ENCODE data around the gene TTK. TPM values are rescaled to one million over a fixed set of nuclear protein-coding genes. Genes with fewer than 3 reads are reported as not detected.
A peak's percentile ranks its signal among the peaks of the same experiment; 100 is the strongest.

TTK gene
- total RNA-seq, 3 donors from 2014 or later = 1.0 to 9.6 (median 2.4) TPM

- no peak for TF ChIP-seq CTCF (IDR thresholded peaks at IDR 0.05)
- Histone ChIP-seq H3K9me3 (no peaks in the 10 kb centered on the region), H3K4me1 (ENCODE audit: low read depth) (no peaks in the 10 kb centered on the region), H3K4me3 (no peak overlapping the region), H3K36me3 (ENCODE audit: low read depth) (no peaks in the 10 kb centered on the region)
- DNase-seq (no peak), ATAC-seq (no peak)
- intact Hi-C loops (cut with DNase I, micrococcal nuclease) = no loop called here
Observed at GRCh38 chr6:79993012-79993910, 11.2 kb upstream of the TTK start.

- H3K9me3 ChIP-seq = no peaks in the 10 kb centered on the region
- intact Hi-C loops (cut with DNase I, micrococcal nuclease) = no loop called here
- no peak for ATAC-seq
- H3K4me1 ChIP-seq (ENCODE audit: low read depth) = no peaks in the 10 kb centered on the region
- no peaks in the 10 kb centered on the region for H3K36me3 ChIP-seq (ENCODE audit: low read depth)
- DNase-seq = no peak
- no peak for TF ChIP-seq CTCF (IDR thresholded peaks at IDR 0.05)
- no peak overlapping the region for H3K4me3 ChIP-seq
Observed at GRCh38 chr6:79993911-79994309, 10.5 kb upstream of the TTK start.

GRCh38 chr6:79997728-79998127, 6.7 kb upstream of the TTK start:
- TF ChIP-seq CTCF (IDR thresholded peaks at IDR 0.05) = no peak

GRCh38 chr6:80001337-80001736, 3.1 kb upstream of the TTK start:
- H3K4me1 ChIP-seq (ENCODE audit: low read depth) = no peaks in the 10 kb centered on the region
- H3K4me3 ChIP-seq = no peak overlapping the region
- no peaks in the 10 kb centered on the region for H3K9me3 ChIP-seq
- no peak for TF ChIP-seq CTCF (IDR thresholded peaks at IDR 0.05)
- no peak for DNase-seq
- intact Hi-C loops (cut with DNase I, micrococcal nuclease) = no loop called here
- H3K36me3 ChIP-seq (ENCODE audit: low read depth) = no peaks in the 10 kb centered on the region
- ATAC-seq = no peak

More at GRCh38 chr6:79997728-79998127, 6.7 kb upstream of the TTK start:
- no peak for ATAC-seq
- intact Hi-C loops (cut with DNase I, micrococcal nuclease) = no loop called here
- DNase-seq = no peak
- Histone ChIP-seq H3K9me3 (no peaks in the 10 kb centered on the region), H3K36me3 (ENCODE audit: low read depth) (no peaks in the 10 kb centered on the region), H3K4me1 (ENCODE audit: low read depth) (no peaks in the 10 kb centered on the region), H3K4me3 (no peak overlapping the region)

- Histone ChIP-seq H3K9me3 (no peaks in the 10 kb centered on the region), H3K4me3 (peak overlapping the region; percentile 22), H3K4me1 (ENCODE audit: low read depth) (no peaks in the 10 kb centered on the region), H3K36me3 (ENCODE audit: low read depth) (no peaks in the 10 kb centered on the region)
- ATAC-seq (peak; percentile 18), DNase-seq (peak in 2 of 3 donors; percentile 36 to 49)
- no peak for TF ChIP-seq CTCF (IDR thresholded peaks at IDR 0.05)
- intact Hi-C loops (cut with DNase I, micrococcal nuclease) = no loop called here
Observed at GRCh38 chr6:80003826-80004172, 650 bp upstream of the TTK start.

Measured in mucosa of descending colon (tissue), 3 donors.